Subcutaneous adipose tissue (tissue), 4 donors: ENCODE results near the gene LIPT2. TPM values are rescaled to one million over a fixed set of nuclear protein-coding genes. Genes with fewer than 3 reads are reported as not detected.

Experiments used
- total RNA-seq, 4 donors: library from RNA; depleted of rRNA; stranded (reverse); fragments of >200 nt; gene quantifications; one replicate each; pipeline ENCODE4 v1.1.0, GENCODE V29; 2016
- TF ChIP-seq, protein P1 (sequence below): fragments of 450-650 bp; IDR thresholded peaks from one replicate; pipeline ENCODE4 v1.5.1; 2016; ENCODE audit warnings: low read depth, mild to moderate bottlenecking, control low read depth, antibody characterized with exemption, moderate library complexity

LIPT2 gene
- total RNA-seq, 4 donors from 2014 or later: 2.1 to 9.4 (median 3.3) TPM

DNA sequence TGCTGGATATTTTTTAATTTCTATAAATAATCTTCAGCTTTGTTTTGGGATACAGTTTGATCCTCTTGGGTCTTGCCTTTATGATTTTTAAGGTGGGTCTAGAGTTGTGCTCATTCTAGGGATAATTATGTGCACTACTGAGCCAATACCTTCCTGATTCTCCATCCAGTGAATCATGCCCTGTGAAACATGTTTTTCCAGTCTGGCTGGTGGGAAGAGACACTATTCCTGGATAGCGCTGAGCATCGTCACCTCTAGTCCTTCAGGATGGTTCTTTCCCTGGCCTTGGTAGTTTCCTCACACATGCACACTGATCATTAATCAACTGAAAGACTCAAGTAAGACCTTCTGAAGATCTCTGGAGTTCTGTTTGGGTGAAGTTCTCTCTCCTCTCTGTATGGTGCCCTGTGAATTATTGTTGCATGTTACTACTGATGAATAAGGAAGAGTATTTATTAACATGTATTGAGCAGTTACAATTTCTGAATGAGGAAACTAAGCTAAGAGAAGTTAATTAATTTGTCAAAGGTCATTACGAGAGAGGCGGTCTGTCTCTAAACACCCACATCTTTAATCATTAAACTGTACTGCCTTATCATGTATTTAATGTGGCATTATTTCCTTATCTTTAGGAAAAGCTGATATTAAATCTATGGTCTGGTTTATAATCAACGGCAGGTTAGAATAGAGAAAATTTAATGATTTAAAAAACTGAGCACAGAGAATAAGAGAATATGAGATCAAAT is 39.1 kb upstream of the LIPT2 start:
- TF ChIP-seq, protein P1, sequence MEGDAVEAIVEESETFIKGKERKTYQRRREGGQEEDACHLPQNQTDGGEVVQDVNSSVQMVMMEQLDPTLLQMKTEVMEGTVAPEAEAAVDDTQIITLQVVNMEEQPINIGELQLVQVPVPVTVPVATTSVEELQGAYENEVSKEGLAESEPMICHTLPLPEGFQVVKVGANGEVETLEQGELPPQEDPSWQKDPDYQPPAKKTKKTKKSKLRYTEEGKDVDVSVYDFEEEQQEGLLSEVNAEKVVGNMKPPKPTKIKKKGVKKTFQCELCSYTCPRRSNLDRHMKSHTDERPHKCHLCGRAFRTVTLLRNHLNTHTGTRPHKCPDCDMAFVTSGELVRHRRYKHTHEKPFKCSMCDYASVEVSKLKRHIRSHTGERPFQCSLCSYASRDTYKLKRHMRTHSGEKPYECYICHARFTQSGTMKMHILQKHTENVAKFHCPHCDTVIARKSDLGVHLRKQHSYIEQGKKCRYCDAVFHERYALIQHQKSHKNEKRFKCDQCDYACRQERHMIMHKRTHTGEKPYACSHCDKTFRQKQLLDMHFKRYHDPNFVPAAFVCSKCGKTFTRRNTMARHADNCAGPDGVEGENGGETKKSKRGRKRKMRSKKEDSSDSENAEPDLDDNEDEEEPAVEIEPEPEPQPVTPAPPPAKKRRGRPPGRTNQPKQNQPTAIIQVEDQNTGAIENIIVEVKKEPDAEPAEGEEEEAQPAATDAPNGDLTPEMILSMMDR: no peak

GRCh38 chr11:74524978-74525377 is 31.5 kb upstream of the LIPT2 start:
- TF ChIP-seq, protein P1: no peak

GRCh38 chr11:74524501-74524900 is 31.0 kb upstream of the LIPT2 start:
- TF ChIP-seq, protein P1: no peak

DNA sequence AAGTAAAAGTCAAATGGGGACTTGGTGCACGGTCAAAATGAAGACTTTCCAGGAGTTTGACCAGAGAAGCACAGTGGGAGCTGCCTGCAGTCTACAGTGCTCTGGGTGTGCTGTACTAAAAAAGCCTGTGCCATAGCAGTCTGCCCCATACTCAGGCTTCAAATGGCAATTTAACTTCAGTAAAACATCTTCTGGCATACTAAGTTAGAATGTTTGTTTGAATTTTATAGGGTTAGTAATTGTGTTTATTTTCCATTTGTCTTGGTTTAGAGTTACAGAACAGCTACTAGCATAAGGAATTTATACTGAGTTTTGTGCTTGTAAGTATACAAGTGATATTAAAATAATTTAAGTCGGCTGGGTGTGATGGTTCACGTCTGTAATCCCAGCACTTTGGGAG is 29.3 kb upstream of the LIPT2 start:
- TF ChIP-seq, protein P1: no peak

- TF ChIP-seq, protein P1: no peak
These were observed 28.2 kb upstream of the LIPT2 start for GRCh38 chr11:74521666-74522252.

DNA sequence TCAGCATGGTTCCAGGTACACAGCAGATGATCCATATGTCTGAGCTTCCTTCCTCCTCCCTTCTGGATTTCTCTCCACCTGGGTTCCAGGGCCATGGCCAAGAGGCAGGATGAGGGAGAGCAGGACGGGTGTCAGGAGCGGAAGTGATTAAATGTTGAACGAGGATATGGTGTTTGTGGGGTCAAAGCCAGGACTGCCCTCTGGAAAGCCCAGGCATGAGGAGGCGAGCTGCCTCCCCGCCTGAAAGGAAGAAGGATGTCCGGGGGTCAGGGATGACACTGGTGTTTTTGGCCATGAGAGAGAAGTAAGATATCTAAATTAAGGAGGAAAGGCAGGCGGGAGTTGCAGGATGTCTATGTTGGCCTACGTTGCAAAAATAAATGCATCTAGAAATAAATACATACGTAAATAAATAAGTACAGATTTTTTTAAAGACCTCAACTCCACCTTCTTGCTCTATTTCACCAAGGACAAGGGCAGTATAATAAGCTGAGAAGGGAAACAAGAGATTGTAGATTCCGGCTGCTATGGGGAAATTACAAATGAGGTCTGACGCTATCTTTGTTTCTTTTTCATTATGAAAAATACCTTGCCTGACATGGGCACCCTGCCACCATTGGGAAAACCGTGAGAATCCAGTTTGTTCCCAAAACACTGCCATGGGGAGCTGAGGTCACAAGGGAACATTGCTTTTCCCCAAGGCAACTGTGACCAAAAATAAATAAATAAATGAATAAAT is 27.6 kb upstream of the LIPT2 start:
- TF ChIP-seq, protein P1: no peak

- TF ChIP-seq, protein P1: no peak
These were observed 26.8 kb upstream of the LIPT2 start for GRCh38 chr11:74520316-74520715.
